GM12878 (cell line): ENCODE results near the gene STARD3. TPM values are rescaled to one million over a fixed set of nuclear protein-coding genes. Genes with fewer than 3 reads are reported as not detected.
A peak's percentile ranks its signal among the peaks of the same experiment; 100 is the strongest.

Source experiments
- ATAC-seq: fragments of 200-7000 bp; cut with Tn5 transposase; 3 replicates; pipeline ENCODE4 v1.9.1; 2020; ENCODE audit warnings: mild to moderate bottlenecking, moderate library complexity
- BruUV-seq: library from RNA; stranded (reverse); fragments of 400-500 nt; replicated peaks from 2 replicates; lab custom pipeline; 2021; lab: Mats Ljungman, UMichigan
- CTCF ChIA-PET: fragments of 300-600 bp; sonication (Branson Sonifier 250); formaldehyde crosslinking; extraction: SDS; loops from one replicate; lab custom pipeline; 2021; ENCODE audit warnings: inconsistent platforms; lab: Yijun Ruan, JAX
- POLR2A ChIA-PET: fragments of 350-600 bp; formaldehyde crosslinking; extraction: SDS; loops from one replicate; lab custom pipeline; 2021; ENCODE audit warnings: inconsistent platforms; lab: Charles Lee
- RAD21 ChIA-PET: fragments of 300-600 bp; sonication (Branson Sonifier 250); formaldehyde crosslinking; loops from one replicate; lab custom pipeline; 2023; ENCODE audit warnings: antibody characterized with exemption; ENCODE audit not compliant: unreplicated experiment; lab: Charles Lee
- SMC1A ChIA-PET: fragments of 300-600 bp; sonication (Branson Sonifier 250); formaldehyde crosslinking; loops from one replicate; lab custom pipeline; 2023; ENCODE audit not compliant: unreplicated experiment, uncharacterized antibody; lab: Charles Lee
- DNase-seq: peaks from one replicate; pipeline ENCODE4 v3.0.0-alpha.2; 2011; ENCODE audit warnings: low read depth, low spot score
- FAIRE-seq: peaks from 3 replicates; lab custom pipeline; 2011; peaks lifted over from hg19 to GRCh38; lab: Jason Lieb, UNC
- H2AFZ ChIP-seq: 2 replicates; pipeline ENCODE4 v1.6.0; 2011; ENCODE audit warnings: low read depth, low read length, control low read depth; ENCODE audit not compliant: control insufficient read depth
- H3K27ac ChIP-seq: 2 replicates; pipeline ENCODE4 v1.5.1; 2011; ENCODE audit warnings: control low read depth; ENCODE audit not compliant: control insufficient read depth, insufficient read depth
- H3K27me3 ChIP-seq, 2 experiments: replicated peaks in 1 of 2; 2 replicates each; pipeline versions ENCODE4 v1.6.0 to v1.6.1; 2011; ENCODE audit warnings: low read length in 1 of 2; ENCODE audit not compliant: control insufficient read depth in 2 of 2, insufficient read depth in 2 of 2
- H3K36me3 ChIP-seq, 2 experiments: 2 replicates each; pipeline ENCODE4 v1.5.1; 2011; ENCODE audit warnings: low read length in 1 of 2; ENCODE audit not compliant: control insufficient read depth in 2 of 2, insufficient read depth in 2 of 2
- H3K4me1 ChIP-seq: 2 replicates; pipeline ENCODE4 v1.6.1; 2011; ENCODE audit warnings: mild to moderate bottlenecking, low read length, moderate library complexity, mixed read lengths; ENCODE audit not compliant: control insufficient read depth, insufficient read depth
- H3K4me2 ChIP-seq: 2 replicates; pipeline ENCODE4 v1.6.0; 2011; ENCODE audit warnings: control low read depth; ENCODE audit not compliant: control insufficient read depth, insufficient read depth
- H3K4me3 ChIP-seq: fragments of 200-600 bp; sonication (generic); 2 replicates; pipeline ENCODE4 v1.5.1; 2016
- H3K79me2 ChIP-seq: 2 replicates; pipeline ENCODE4 v1.6.0; 2011; ENCODE audit warnings: low read length; ENCODE audit not compliant: control insufficient read depth, insufficient read depth
- H3K9ac ChIP-seq: 2 replicates; pipeline ENCODE4 v1.8.0; 2011; ENCODE audit warnings: low read length, control low read depth, mixed read lengths; ENCODE audit not compliant: control insufficient read depth, insufficient read depth
- H3K9me3 ChIP-seq: replicated peaks from 3 replicates; pipeline ENCODE4 v1.5.1; 2011; ENCODE audit warnings: mild to moderate bottlenecking, low read length; ENCODE audit not compliant: control insufficient read depth, insufficient read depth
- H4K20me1 ChIP-seq: 2 replicates; pipeline ENCODE4 v1.6.0; 2011; ENCODE audit not compliant: control insufficient read depth, insufficient read depth
- CBX5 ChIP-seq: sonication (generic); IDR thresholded peaks from 2 replicates; pipeline ENCODE4 v1.6.1; 2016; ENCODE audit warnings: low read depth, moderate library complexity, mild to moderate bottlenecking, inconsistent platforms
- HCFC1 ChIP-seq: fragments of 150-350 bp; IDR thresholded peaks from 2 replicates; pipeline ENCODE4 v1.6.1; 2014; ENCODE audit warnings: low read length
- JUND ChIP-seq: IDR thresholded peaks from 2 replicates; pipeline ENCODE4 v1.6.1; 2012; ENCODE audit warnings: low read depth, mild to moderate bottlenecking, low read length, improper control_type of control experiment, moderate library complexity
- LARP7 ChIP-seq: fragments of 450-650 bp; IDR thresholded peaks from 2 replicates; pipeline ENCODE4 v1.6.1; 2017; ENCODE audit warnings: mild to moderate bottlenecking
- MAX ChIP-seq: IDR thresholded peaks from 2 replicates; pipeline ENCODE4 v1.6.1; 2012; ENCODE audit warnings: low read depth, low read length, improper control_type of control experiment
- MYB ChIP-seq: fragments of 150-350 bp; IDR thresholded peaks from 2 replicates; pipeline ENCODE4 v1.6.1; 2014; ENCODE audit warnings: mild to moderate bottlenecking, low read depth, low read length, borderline replicate concordance
- NKRF ChIP-seq: fragments of 450-650 bp; conservative IDR thresholded peaks from 2 replicates; pipeline ENCODE4 v1.6.1; 2017; ENCODE audit warnings: mild to moderate bottlenecking, moderate library complexity
- PML ChIP-seq: IDR thresholded peaks from 2 replicates; pipeline ENCODE4 v1.6.1; 2012; ENCODE audit warnings: low read length, inconsistent platforms
- RCOR1 ChIP-seq: conservative IDR thresholded peaks from 2 replicates; pipeline ENCODE4 v1.6.1; 2012; ENCODE audit warnings: low read depth, low read length, improper control_type of control experiment
- SMAD5 ChIP-seq: IDR thresholded peaks from 2 replicates; pipeline ENCODE4 v1.6.1; 2016; ENCODE audit warnings: antibody characterized with exemption, low read depth
- STAT3 ChIP-seq: IDR thresholded peaks from 2 replicates; pipeline ENCODE4 v1.6.1; 2011; ENCODE audit warnings: low read depth, low read length, improper control_type of control experiment
- SUZ12 ChIP-seq: fragments of 200-600 bp; sonication (generic); IDR thresholded peaks from one replicate; pipeline ENCODE4 v1.6.1; 2018; ENCODE audit warnings: antibody characterized with exemption, mild to moderate bottlenecking; ENCODE audit not compliant: unreplicated experiment
- TBL1XR1 ChIP-seq: IDR thresholded peaks from 2 replicates; pipeline ENCODE4 v1.6.1; 2012; ENCODE audit warnings: low read depth, low read length, improper control_type of control experiment
- ZBTB4 ChIP-seq: fragments of 450-650 bp; formaldehyde crosslinking; IDR thresholded peaks from 2 replicates; pipeline ENCODE4 v1.4.0; 2022; ENCODE audit warnings: mild to moderate bottlenecking, moderate library complexity
- ZNF207 ChIP-seq: fragments of 450-650 bp; IDR thresholded peaks from 2 replicates; pipeline ENCODE4 v1.6.1; 2014; ENCODE audit warnings: antibody characterized with exemption, mild to moderate bottlenecking, borderline replicate concordance
- WGBS: methylation state at CpG from one replicate; pipeline ENCODE4 v1.1.6; 2016; ENCODE audit warnings: low lambda C conversion rate; ENCODE audit not compliant: insufficient replicate concordance, insufficient coverage; ENCODE audit errors: missing lambda C conversion rate; 5-methylcytosine and 5-hydroxymethylcytosine counted together
- in situ Hi-C: fragments of 300-500 bp; cut with MboI; formaldehyde crosslinking; loops from 9 replicates; pipeline ENCODE4 v1.14.3; 2018; ENCODE audit warnings: mixed read lengths
- intact Hi-C: fragments of 100-400 bp; cut with micrococcal nuclease; formaldehyde crosslinking; loops from one replicate; pipeline ENCODE4 v1.14.2; 2022; ENCODE audit not compliant: unreplicated experiment
- polyA plus RNA-seq, 11 experiments: library from polyadenylated mRNA; depleted of rRNA in 4 of 11; unstranded in 6 of 11; stranded (reverse) in 5 of 11; fragments of >200 nt; fragmentation: Nextera tagmentation in 4 of 11; fragmentation: Illumina TruSeq in 1 of 11; extraction: Ambion mirVana in 4 of 11; extraction: Trizol in 1 of 11; gene quantifications; 1 replicate in 1 of 11; 2 replicates in 10 of 11; pipeline versions ENCODE4 v1.2.1 to v1.2.3, GENCODE V29; 2011 to 2016; ENCODE audit warnings: inconsistent platforms in 2 of 11, missing spikeins in 2 of 11, low read depth in 1 of 11
- total RNA-seq, 4 experiments: library from RNA; depleted of rRNA in 3 of 4; stranded (reverse); fragments of >200 nt in 3 of 4; fragmentation: Illumina TruSeq in 1 of 4; extraction: Trizol in 1 of 4; gene quantifications; 2 replicates each; pipeline versions ENCODE4 v1.2.1 to v1.2.3, GENCODE V29; 2013 to 2021

Gene STARD3
- total and polyA plus RNA-seq, 10 of the 15 experiments (the other 5 are each of a cell fraction or from before 2014, with no cell fraction given): 0.08 to 62.7 (median 27.5) TPM

DNA sequence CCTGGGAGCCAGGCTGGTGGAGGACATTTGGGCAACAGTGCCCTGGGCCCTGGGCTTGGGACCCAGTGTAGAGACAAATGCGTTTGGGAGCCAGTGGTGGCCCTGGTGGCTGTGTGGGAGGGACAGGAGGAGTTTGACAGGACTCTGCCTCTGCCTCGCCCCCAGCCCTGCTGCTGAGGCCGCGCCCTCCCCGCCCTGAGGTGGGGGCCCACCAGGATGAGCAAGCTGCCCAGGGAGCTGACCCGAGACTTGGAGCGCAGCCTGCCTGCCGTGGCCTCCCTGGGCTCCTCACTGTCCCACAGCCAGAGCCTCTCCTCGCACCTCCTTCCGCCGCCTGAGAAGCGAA lies 16.3 kb downstream of the STARD3 start:
- in situ Hi-C loops: no loop called here
- WGBS: 64% methylated on average over 10 of the region's 12 CpGs
- CTCF ChIA-PET: interaction anchor here (0.5 to 8.8 kb wide), 34 partner anchors 9 to 468 kb away, joined by 3 to 100 read pairs (median 6); partner anchors contain the start of genes MIEN1, PGAP3, PNMT and PSMD3
- FAIRE-seq (no peak), DNase-seq (no peak), ATAC-seq (peak; percentile 32; the same call in 2 of the 3 replicates)
- peaks cover under 1% of the 10 kb centered on the region; the same call in 1 of the 2 replicates for H3K4me1 ChIP-seq
- RAD21 ChIA-PET: interaction anchor here (0.6 to 1.5 kb wide), 8 partner anchors 22 to 212 kb away, joined by 3 to 8 read pairs (median 3); partner anchors contain the start of gene MIEN1
- intact Hi-C loops: no loop called here
- no peak for TF ChIP-seq TBL1XR1
- TF ChIP-seq JUND: no peak
- TF ChIP-seq PML: no peak
- no peak for TF ChIP-seq ZNF207
- TF ChIP-seq NKRF: no peak
- no peak for TF ChIP-seq MYB
- no peak for TF ChIP-seq CBX5
- TF ChIP-seq LARP7: no peak
- no peak for TF ChIP-seq MAX
- no peak for TF ChIP-seq STAT3
- TF ChIP-seq ZBTB4 (CRISPR knock-in tag): no peak
- no peak for TF ChIP-seq RCOR1
- no peak for TF ChIP-seq SUZ12
- no peak for TF ChIP-seq HCFC1
- TF ChIP-seq SMAD5: no peak
- no peaks in the 10 kb centered on the region for H3K27me3 ChIP-seq
- no peaks in the 10 kb centered on the region for H3K9me3 ChIP-seq
- POLR2A ChIA-PET: interaction anchor here (0.6 to 0.7 kb wide), 2 partner anchors 60 to 318 kb away, joined by 3 read pairs; no protein-coding TSS in a partner anchor
- no peaks in the 10 kb centered on the region for H4K20me1 ChIP-seq
- H3K4me2 ChIP-seq: no peak overlapping the region
- no peak overlapping the region for H3K27ac ChIP-seq
- no peak overlapping the region for H3K4me3 ChIP-seq
- SMC1A ChIA-PET: interaction anchor here (0.5 to 1.5 kb wide), 8 partner anchors 9 to 231 kb away, joined by 3 to 11 read pairs (median 4); partner anchors contain the start of gene MIEN1
- no peaks in the 10 kb centered on the region; the same call in 1 of the 2 replicates for H3K79me2 ChIP-seq
- no peak overlapping the region for H3K9ac ChIP-seq
- BruUV-seq: no TSS peak
- H3K36me3 ChIP-seq: peaks cover 7 to 9% of the 10 kb centered on the region in 2 experiments; a peak in 3 of 4 replicates
- H2AFZ ChIP-seq: no peak overlapping the region
